Measurements from ENCODE around the gene ODAD4.

ODAD4 gene

DNA sequence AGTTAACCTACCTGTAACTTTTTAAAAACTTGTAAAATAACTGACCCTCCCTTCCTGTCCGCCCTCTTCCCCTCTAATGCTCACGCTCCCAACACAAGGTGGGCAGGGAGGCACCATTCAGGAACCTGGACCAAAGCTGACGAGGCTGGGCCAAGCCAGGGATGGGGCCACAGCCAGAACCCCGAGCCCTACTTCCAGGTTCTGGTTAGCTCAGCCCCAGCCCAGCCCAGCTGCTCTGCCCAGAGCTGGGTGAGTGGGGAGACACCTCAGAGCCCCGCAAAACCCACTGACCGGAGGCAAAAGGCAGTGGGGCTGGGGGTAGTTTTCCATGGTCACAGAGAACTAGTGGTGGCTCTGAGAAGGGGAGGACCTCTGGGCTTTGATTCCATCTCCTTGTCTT lies 43.6 kb downstream of the ODAD4 start:
- Histone ChIP-seq H3K4me1 (peaks cover 10% of the 10 kb centered on the region), H3K27me3 (no peaks in the 10 kb centered on the region), H3K36me3 (peaks cover 70% of the 10 kb centered on the region), H3K9me3 (no peaks in the 10 kb centered on the region), H3K4me3 (ENCODE audit: low read depth, low read length) (no peak overlapping the region)
- TF ChIP-seq, protein P1, sequence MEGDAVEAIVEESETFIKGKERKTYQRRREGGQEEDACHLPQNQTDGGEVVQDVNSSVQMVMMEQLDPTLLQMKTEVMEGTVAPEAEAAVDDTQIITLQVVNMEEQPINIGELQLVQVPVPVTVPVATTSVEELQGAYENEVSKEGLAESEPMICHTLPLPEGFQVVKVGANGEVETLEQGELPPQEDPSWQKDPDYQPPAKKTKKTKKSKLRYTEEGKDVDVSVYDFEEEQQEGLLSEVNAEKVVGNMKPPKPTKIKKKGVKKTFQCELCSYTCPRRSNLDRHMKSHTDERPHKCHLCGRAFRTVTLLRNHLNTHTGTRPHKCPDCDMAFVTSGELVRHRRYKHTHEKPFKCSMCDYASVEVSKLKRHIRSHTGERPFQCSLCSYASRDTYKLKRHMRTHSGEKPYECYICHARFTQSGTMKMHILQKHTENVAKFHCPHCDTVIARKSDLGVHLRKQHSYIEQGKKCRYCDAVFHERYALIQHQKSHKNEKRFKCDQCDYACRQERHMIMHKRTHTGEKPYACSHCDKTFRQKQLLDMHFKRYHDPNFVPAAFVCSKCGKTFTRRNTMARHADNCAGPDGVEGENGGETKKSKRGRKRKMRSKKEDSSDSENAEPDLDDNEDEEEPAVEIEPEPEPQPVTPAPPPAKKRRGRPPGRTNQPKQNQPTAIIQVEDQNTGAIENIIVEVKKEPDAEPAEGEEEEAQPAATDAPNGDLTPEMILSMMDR (IDR thresholded peaks at IDR 0.05; ENCODE audit: low read depth, low read length): no peak
- DNase-seq: no peak

DNA sequence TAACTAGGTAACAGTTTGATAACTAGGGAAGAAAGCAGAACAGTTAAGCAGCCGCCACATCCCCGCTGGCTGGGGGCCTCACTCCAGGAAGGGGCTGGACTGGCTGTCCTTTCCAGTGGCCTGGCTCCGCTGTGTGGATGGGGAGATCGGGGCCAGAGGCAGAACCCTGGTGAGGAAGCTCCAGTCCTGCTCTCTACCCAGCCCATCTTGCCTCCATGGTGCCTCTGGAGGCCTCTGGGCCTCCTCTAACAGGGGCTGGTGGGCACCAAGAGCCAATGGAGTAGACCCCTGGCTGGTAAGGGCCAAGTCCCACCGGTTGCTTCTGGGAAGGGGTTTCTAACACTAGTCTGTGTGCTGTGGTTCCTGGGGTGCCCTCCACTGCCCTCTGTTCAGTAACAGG lies 44.2 kb downstream of the ODAD4 start:
- Histone ChIP-seq H3K27me3 (no peaks in the 10 kb centered on the region), H3K36me3 (peaks cover 66% of the 10 kb centered on the region), H3K4me3 (ENCODE audit: low read depth, low read length) (no peak overlapping the region), H3K4me1 (peaks cover 10% of the 10 kb centered on the region), H3K9me3 (no peaks in the 10 kb centered on the region)
- DNase-seq: no peak
- TF ChIP-seq, protein P1 (IDR thresholded peaks at IDR 0.05; ENCODE audit: low read depth, low read length): no peak

DNA sequence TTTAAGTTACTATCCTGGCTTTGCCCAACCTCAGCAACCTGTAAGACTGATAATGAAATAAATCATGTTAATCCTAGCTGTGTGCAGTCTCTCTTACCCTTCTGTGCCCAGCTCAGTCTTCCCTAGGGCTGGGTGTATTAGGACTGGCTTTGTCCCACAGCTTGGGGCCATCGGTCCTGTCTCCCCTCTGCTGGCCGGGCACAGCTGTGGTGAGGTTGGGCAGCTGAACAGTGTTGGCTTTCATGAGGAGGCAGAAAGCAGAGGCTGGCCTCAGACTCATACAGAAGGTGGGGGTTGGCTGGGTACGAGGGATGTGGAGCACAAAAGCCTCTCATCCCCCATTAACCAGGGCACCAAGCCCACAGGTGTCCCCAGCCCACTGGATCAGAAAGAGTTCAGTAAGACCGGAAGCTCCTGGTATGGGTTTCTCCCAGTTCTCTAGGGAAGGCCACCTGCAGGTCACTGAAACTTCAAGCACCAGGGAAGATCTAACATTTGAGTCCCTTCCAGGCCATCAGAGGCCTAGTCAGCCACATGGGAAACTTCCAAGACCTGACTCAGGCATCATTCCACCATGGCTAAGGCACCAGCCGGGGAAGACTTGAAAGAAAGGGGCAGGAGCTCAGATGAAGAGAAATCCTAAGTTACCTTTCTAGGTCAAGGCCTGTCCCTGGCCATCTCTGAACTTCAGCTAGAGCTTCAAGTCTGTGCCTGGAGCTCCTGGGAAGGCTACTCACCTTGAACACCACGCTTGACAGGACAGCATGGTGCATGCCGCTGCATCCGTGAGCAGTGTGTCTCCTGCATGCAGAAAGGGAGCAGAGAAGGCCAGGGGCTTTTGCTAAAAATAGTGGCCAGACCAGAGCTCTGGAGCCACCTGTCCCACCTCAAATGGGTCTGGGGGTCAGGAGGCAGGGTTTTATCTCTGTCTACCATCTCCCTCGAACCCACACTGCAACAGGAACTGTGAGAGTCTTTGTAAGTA lies 45.0 kb downstream of the ODAD4 start:
- DNase-seq: no peak
- Histone ChIP-seq H3K9me3 (no peaks in the 10 kb centered on the region), H3K27me3 (no peaks in the 10 kb centered on the region), H3K36me3 (peaks cover 71% of the 10 kb centered on the region), H3K4me3 (ENCODE audit: low read depth, low read length) (no peak overlapping the region), H3K4me1 (peaks cover 10% of the 10 kb centered on the region)
- TF ChIP-seq, protein P1 (IDR thresholded peaks at IDR 0.05; ENCODE audit: low read depth, low read length): no peak

DNA sequence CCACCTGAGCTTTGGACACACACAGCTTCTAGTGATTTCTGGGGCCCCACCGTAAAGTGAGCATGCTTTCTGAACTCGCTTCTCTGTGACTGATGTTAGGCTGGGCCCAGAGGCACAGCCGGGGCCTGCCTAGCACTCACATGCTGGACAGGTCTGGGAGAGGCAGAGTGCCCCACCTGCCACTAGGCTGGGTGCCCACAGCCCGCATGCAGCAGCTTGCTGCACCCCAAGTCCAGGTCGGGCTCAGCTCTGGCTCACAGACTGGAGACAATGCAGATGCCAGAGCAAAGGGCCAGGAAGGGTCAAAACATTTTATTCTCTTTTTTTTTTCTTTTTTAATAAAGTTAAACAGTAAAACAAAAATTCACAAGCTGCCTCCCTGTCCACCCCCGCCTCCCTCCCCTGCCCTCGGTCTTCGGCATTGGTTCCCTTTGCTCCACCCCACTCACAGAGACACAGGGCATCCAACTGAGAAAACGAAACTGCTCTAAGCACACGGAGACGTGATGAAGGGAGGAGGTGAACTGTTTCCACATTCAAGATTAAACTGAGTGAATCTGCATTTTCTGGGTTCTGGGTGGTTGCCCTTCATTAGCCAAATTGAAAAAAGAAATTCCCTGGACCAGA lies 45.8 kb downstream of the ODAD4 start:
- Histone ChIP-seq H3K27me3 (no peaks in the 10 kb centered on the region), H3K4me3 (ENCODE audit: low read depth, low read length) (no peak overlapping the region), H3K9me3 (no peaks in the 10 kb centered on the region), H3K4me1 (peaks cover 10% of the 10 kb centered on the region), H3K36me3 (peaks cover 74% of the 10 kb centered on the region)
- DNase-seq: no peak
- TF ChIP-seq, protein P1 (IDR thresholded peaks at IDR 0.05; ENCODE audit: low read depth, low read length): no peak

DNA sequence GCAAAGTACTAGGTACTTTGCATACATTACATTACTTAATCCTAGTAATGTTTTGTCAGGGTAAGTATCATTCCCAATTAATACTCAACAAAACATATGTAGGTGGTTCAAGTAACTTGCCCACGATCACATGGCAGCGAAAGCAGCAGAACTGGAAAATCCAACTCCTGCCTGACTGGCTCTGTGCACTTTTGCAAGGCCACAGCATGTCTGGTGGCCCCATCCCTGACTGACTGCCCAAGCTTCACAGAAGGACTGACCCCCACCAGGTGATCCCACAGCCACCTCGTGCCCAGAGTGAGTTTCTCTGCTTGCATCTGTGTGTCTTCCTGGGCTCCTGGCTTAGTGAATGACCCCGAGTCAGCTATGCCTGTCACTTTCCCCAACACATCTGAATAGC lies 47.6 kb downstream of the ODAD4 start:
- TF ChIP-seq, protein P1 (IDR thresholded peaks at IDR 0.05; ENCODE audit: low read depth, low read length): no peak
- peaks cover 5% of the 10 kb centered on the region for H3K4me1 ChIP-seq
- peaks cover 81% of the 10 kb centered on the region for H3K36me3 ChIP-seq

More for the DNA sequence above, 47.6 kb downstream of the ODAD4 start:
- H3K27me3 ChIP-seq: no peaks in the 10 kb centered on the region
- H3K4me3 ChIP-seq (ENCODE audit: low read depth, low read length): no peak overlapping the region
- DNase-seq: no peak
- no peaks in the 10 kb centered on the region for H3K9me3 ChIP-seq

Measured in BE2C (cell line).